Lung (tissue), 12 donors: ENCODE measurements around the gene NRG2. TPM values are rescaled to one million over a fixed set of nuclear protein-coding genes. Genes with fewer than 3 reads are reported as not detected.

Source experiments
- ATAC-seq: fragments of 200-7000 bp; cut with Tn5 transposase; one replicate; pipeline ENCODE4 v1.9.1; 2020; ENCODE audit warnings: moderate number of reproducible peaks; ENCODE audit not compliant: insufficient read depth, low FRiP score
- DNase-seq, 3 donors: peaks; one replicate each; pipeline ENCODE4 v3.0.0-alpha.2; 2013 to 2017
- H3K27ac ChIP-seq, 2 donors: one replicate each; pipeline ENCODE4 v1.5.1; 2013; ENCODE audit warnings: mild to moderate bottlenecking in 2 of 2, moderate library complexity in 2 of 2, control low read depth in 1 of 2, inconsistent platforms in 1 of 2, low read depth in 1 of 2, low read length in 1 of 2
- H3K27me3 ChIP-seq, 3 donors: one replicate each; pipeline ENCODE4 v1.5.1; 2013; ENCODE audit warnings: low read length in 2 of 3; ENCODE audit not compliant: control insufficient read depth in 3 of 3, insufficient read depth in 3 of 3
- H3K36me3 ChIP-seq, 4 donors: one replicate each; pipeline ENCODE4 v1.5.1; 2013; ENCODE audit warnings: low read length in 4 of 4, mild to moderate bottlenecking in 1 of 4, moderate library complexity in 1 of 4; ENCODE audit not compliant: control insufficient read depth in 4 of 4, insufficient read depth in 4 of 4
- H3K4me1 ChIP-seq, 5 donors: one replicate each; pipeline ENCODE4 v1.5.1; 2013; ENCODE audit warnings: low read length in 5 of 5, mild to moderate bottlenecking in 2 of 5, moderate library complexity in 1 of 5; ENCODE audit not compliant: control insufficient read depth in 5 of 5, insufficient read depth in 5 of 5
- H3K4me3 ChIP-seq: one replicate; pipeline ENCODE4 v1.5.1; 2013; ENCODE audit warnings: mild to moderate bottlenecking, control low read depth, moderate library complexity
- H3K9ac ChIP-seq, 2 donors: one replicate each; pipeline ENCODE4 v1.5.1; 2013; ENCODE audit warnings: low read length in 2 of 2, control low read depth in 1 of 2; ENCODE audit not compliant: insufficient read depth in 1 of 2
- H3K9me3 ChIP-seq, 4 donors: one replicate each; pipeline ENCODE4 v1.5.1; 2013; ENCODE audit warnings: low read length in 3 of 4, mild to moderate bottlenecking in 1 of 4, moderate library complexity in 1 of 4; ENCODE audit not compliant: control insufficient read depth in 4 of 4, insufficient read depth in 3 of 4
- CTCF ChIP-seq: IDR thresholded peaks from 2 replicates; pipeline ENCODE4 v1.5.1; 2012; ENCODE audit warnings: mild to moderate bottlenecking; ENCODE audit errors: control extremely low read depth, extremely low read depth
- whole genome bisulfite sequencing, 2 donors: extraction: QIAGEN DNeasy Blood & Tissue Kit; methylation state at CpG; one replicate each; pipeline ENCODE4 v1.1.7; 2013; 5-methylcytosine and 5-hydroxymethylcytosine counted together
- polyA plus RNA-seq, 2 donors: library from polyadenylated mRNA; stranded (reverse); fragments of 200-250 nt; gene quantifications; one replicate each; pipeline ENCODE4 v1.2.1, GENCODE V29; 2013
- total RNA-seq, 2 donors: library from RNA; depleted of rRNA in 1 of 2; stranded (reverse); fragments of >200 nt in 1 of 2; gene quantifications; one replicate each; pipeline ENCODE4 v1.2.1, GENCODE V29; 2014 to 2021
- donor health status: control.
- donor health status: control.
- donor health status: Bipolar disorder and iron deficiency.
- donor health status: healthy.
- donor health status: DM: yes; HTN: yes; CAD: no.

The NRG2 gene
- total and polyA plus RNA-seq, 4 donors = 0.41 to 3.0 (median 1.0) TPM

GRCh38 chr5:140075371-140075770 is 32.3 kb upstream of the NRG2 start:
- Histone ChIP-seq H3K9me3 (no peaks in the 10 kb centered on the region), H3K4me3 (no peak overlapping the region), H3K27me3 (peaks cover 0 to 12% (median 9%) of the 10 kb centered on the region in 3 donors), H3K9ac (no peak overlapping the region), H3K27ac (no peak overlapping the region), H3K4me1 (no peaks in the 10 kb centered on the region), H3K36me3 (no peaks in the 10 kb centered on the region)
- WGBS, 2 donors = 44 to 52% methylated on average over 2 of the region's 2 CpGs
- TF ChIP-seq CTCF = no peak
- no peak for DNase-seq
- ATAC-seq = no peak

GRCh38 chr5:140073296-140073695 is 30.2 kb upstream of the NRG2 start:
- H3K27ac ChIP-seq = no peak overlapping the region
- WGBS, 2 donors = 11 to 13% methylated on average over 4 of the region's 4 CpGs
- H3K9me3 ChIP-seq = no peaks in the 10 kb centered on the region
- H3K27me3 ChIP-seq = peaks cover 0 to 12% (median 12%) of the 10 kb centered on the region in 3 donors
- no peaks in the 10 kb centered on the region for H3K36me3 ChIP-seq
- no peak overlapping the region for H3K4me3 ChIP-seq
- H3K4me1 ChIP-seq = no peaks in the 10 kb centered on the region
- no peak overlapping the region for H3K9ac ChIP-seq
- TF ChIP-seq CTCF = peak; percentile 52
- ATAC-seq = no peak
- DNase-seq = peak in 2 of 3 donors; percentile 32 to 37

DNA sequence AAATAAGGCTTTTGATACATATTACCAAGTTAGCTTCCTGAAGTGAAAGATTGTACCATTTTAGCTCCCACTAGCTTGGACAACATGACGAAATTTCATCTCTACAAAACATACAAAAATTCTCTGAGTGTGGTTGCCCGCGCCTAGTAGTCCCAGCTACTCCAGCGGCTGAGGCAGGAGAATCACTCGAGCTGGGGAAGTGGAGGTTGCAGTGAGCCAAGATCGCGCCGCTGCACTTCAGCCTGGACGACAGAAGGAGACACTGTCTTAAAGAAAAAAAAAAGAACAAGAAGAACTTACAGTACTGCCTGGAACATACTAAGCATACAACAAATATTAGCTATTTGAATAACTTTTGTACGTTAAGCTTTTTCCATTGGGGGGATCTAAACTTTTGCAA is 29.7 kb upstream of the NRG2 start:
- DNase-seq (no peak), ATAC-seq (no peak)
- Histone ChIP-seq H3K4me3 (no peak overlapping the region), H3K4me1 (no peaks in the 10 kb centered on the region), H3K27ac (no peak overlapping the region), H3K36me3 (no peaks in the 10 kb centered on the region), H3K9me3 (no peaks in the 10 kb centered on the region), H3K9ac (no peak overlapping the region), H3K27me3 (peaks cover 0 to 15% (median 12%) of the 10 kb centered on the region in 3 donors)
- no peak for TF ChIP-seq CTCF
- 47 to 53% methylated on average over 10 of the region's 10 CpGs for WGBS, 2 donors

- 75 to 91% methylated on average over 1 of the region's 1 CpG for WGBS, 2 donors
- no peak overlapping the region for H3K27ac ChIP-seq
Measured at GRCh38 chr5:140060816-140061215, 17.7 kb upstream of the NRG2 start.

More at GRCh38 chr5:140060816-140061215, 17.7 kb upstream of the NRG2 start:
- Histone ChIP-seq H3K4me3 (no peak overlapping the region), H3K4me1 (no peaks in the 10 kb centered on the region), H3K9me3 (no peaks in the 10 kb centered on the region), H3K9ac (no peak overlapping the region), H3K27me3 (peaks cover 0 to 47% (median 30%) of the 10 kb centered on the region in 3 donors), H3K36me3 (no peaks in the 10 kb centered on the region)
- ATAC-seq (no peak), DNase-seq (no peak)
- no peak for TF ChIP-seq CTCF
